ENCODE measurements around the gene DNAAF1. TPM values are rescaled to one million over a fixed set of nuclear protein-coding genes. Genes with fewer than 3 reads are reported as not detected.

The DNAAF1 gene
- polyA plus RNA-seq, 1 donor (not counting 4 experiments of a cell fraction or from before 2014, with no cell fraction given): 0.01 TPM

- Histone ChIP-seq H2AFZ (ENCODE audit: control insufficient read depth, low read length) (no peak overlapping the region), H3K27ac (ENCODE audit: control insufficient read depth, insufficient read depth, low read length) (no peak overlapping the region), H4K20me1 (ENCODE audit: control insufficient read depth, extremely low read depth, insufficient read depth, low read length) (peaks cover 5% of the 10 kb centered on the region), H3K4me2 (ENCODE audit: control insufficient read depth, extremely low read depth, insufficient read depth, low read depth, low read length) (peak overlapping the region; percentile 3), H3K9me1 (ENCODE audit: control insufficient read depth, extremely low read depth, insufficient read depth, low read length) (no peaks in the 10 kb centered on the region), H3K4me3 (ENCODE audit: control insufficient read depth in 2 of 3, extremely low read depth in 1 of 3, insufficient read depth in 2 of 3, low read depth in 1 of 3, low read length in 3 of 3) (no peak overlapping the region), H3K9me3 (ENCODE audit: control insufficient read depth, low read depth, low read length) (no peaks in the 10 kb centered on the region), H3K4me1 (ENCODE audit: control insufficient read depth, extremely low read depth, insufficient read depth, low read length) (peaks cover 18% of the 10 kb centered on the region), H3K9ac (ENCODE audit: control insufficient read depth, extremely low read depth, insufficient read depth, low read length) (no peak overlapping the region), H3K79me2 (ENCODE audit: control insufficient read depth, insufficient read depth, low read length) (peaks cover 58% of the 10 kb centered on the region), H3K36me3 (ENCODE audit: control insufficient read depth in 2 of 2, extremely low read depth in 1 of 2, insufficient read depth in 2 of 2, low read length in 2 of 2) (peaks cover 0 to 4% of the 10 kb centered on the region in 2 experiments), H3K27me3 (ENCODE audit: control insufficient read depth, extremely low read depth, insufficient read depth, low read length) (no peaks in the 10 kb centered on the region)
- dilution Hi-C loops (cut with MboI; ENCODE audit: extremely low pct_ligation_motif_present, low sequenced_read_pairs): no loop called here
- no peak for TF ChIP-seq CTCF (optimal IDR thresholded peaks at IDR 0.05 in 1 of 3, IDR thresholded peaks at IDR 0.05 in 1 of 3, conservative IDR thresholded peaks at IDR 0.05 in 1 of 3; ENCODE audit: extremely low read depth in 1 of 3, insufficient read depth in 2 of 3, low read length in 3 of 3)
- no peak for TF ChIP-seq EZH2 (IDR thresholded peaks at IDR 0.05; ENCODE audit: low read length)
- no peak for DNase-seq (ENCODE audit: low read depth, low spot score)
- no peak for FAIRE-seq
These were observed 41.4 kb upstream of the DNAAF1 start for GRCh38 chr16:84103678-84104077.

- TF ChIP-seq CTCF (optimal IDR thresholded peaks at IDR 0.05 in 1 of 3, IDR thresholded peaks at IDR 0.05 in 1 of 3, conservative IDR thresholded peaks at IDR 0.05 in 1 of 3; ENCODE audit: extremely low read depth in 1 of 3, insufficient read depth in 2 of 3, low read length in 3 of 3): no peak
- TF ChIP-seq EZH2 (IDR thresholded peaks at IDR 0.05; ENCODE audit: low read length): no peak
- no peak overlapping the region for H3K4me2 ChIP-seq (ENCODE audit: control insufficient read depth, extremely low read depth, insufficient read depth, low read depth, low read length)
- H3K9me1 ChIP-seq (ENCODE audit: control insufficient read depth, extremely low read depth, insufficient read depth, low read length): no peaks in the 10 kb centered on the region
- no peak overlapping the region for H3K9ac ChIP-seq (ENCODE audit: control insufficient read depth, extremely low read depth, insufficient read depth, low read length)
- H3K36me3 ChIP-seq (ENCODE audit: control insufficient read depth in 2 of 2, extremely low read depth in 1 of 2, insufficient read depth in 2 of 2, low read length in 2 of 2): peaks cover 0 to 4% of the 10 kb centered on the region in 2 experiments
- peaks cover 18% of the 10 kb centered on the region for H3K4me1 ChIP-seq (ENCODE audit: control insufficient read depth, extremely low read depth, insufficient read depth, low read length)
- H3K27ac ChIP-seq (ENCODE audit: control insufficient read depth, insufficient read depth, low read length): no peak overlapping the region
- H3K9me3 ChIP-seq (ENCODE audit: control insufficient read depth, low read depth, low read length): no peaks in the 10 kb centered on the region
- no peak for DNase-seq (ENCODE audit: low read depth, low spot score)
- FAIRE-seq: no peak
- H4K20me1 ChIP-seq (ENCODE audit: control insufficient read depth, extremely low read depth, insufficient read depth, low read length): peaks cover 5% of the 10 kb centered on the region
- no peak overlapping the region for H2AFZ ChIP-seq (ENCODE audit: control insufficient read depth, low read length)
- no peaks in the 10 kb centered on the region for H3K27me3 ChIP-seq (ENCODE audit: control insufficient read depth, extremely low read depth, insufficient read depth, low read length)
- no peak overlapping the region for H3K4me3 ChIP-seq (ENCODE audit: control insufficient read depth in 2 of 3, extremely low read depth in 1 of 3, insufficient read depth in 2 of 3, low read depth in 1 of 3, low read length in 3 of 3)
- peaks cover 61% of the 10 kb centered on the region for H3K79me2 ChIP-seq (ENCODE audit: control insufficient read depth, insufficient read depth, low read length)
- dilution Hi-C loops (cut with MboI; ENCODE audit: extremely low pct_ligation_motif_present, low sequenced_read_pairs): no loop called here
These were observed 40.9 kb upstream of the DNAAF1 start for GRCh38 chr16:84104231-84104630.

Measured in keratinocyte (primary cell).